Spleen (tissue), 11 donors: ENCODE data around the gene SETX. TPM values are rescaled to one million over a fixed set of nuclear protein-coding genes. Genes with fewer than 3 reads are reported as not detected.

Experiments
- DNase-seq: peaks from one replicate; pipeline ENCODE4 v3.0.0-alpha.2; 2020
- H3K27ac ChIP-seq, 8 donors: fragments of 200-600 bp; sonication (generic) in 7 of 8; 1 replicate in 4 of 8; 2 replicates in 4 of 8; pipeline versions ENCODE4 v1.5.0 to v1.8.0; 2016 to 2021; ENCODE audit warnings: inconsistent platforms in 4 of 8, mild to moderate bottlenecking in 4 of 8, moderate library complexity in 1 of 8
- H3K27me3 ChIP-seq, 7 donors: fragments of 200-600 bp; sonication (generic) in 6 of 7; replicated peaks in 1 of 7; 1 replicate in 4 of 7; 2 replicates in 3 of 7; pipeline versions ENCODE4 v1.5.0 to v1.8.0; 2016 to 2021; ENCODE audit warnings: inconsistent platforms in 3 of 7, mild to moderate bottlenecking in 1 of 7
- H3K36me3 ChIP-seq, 6 donors: fragments of 200-600 bp; sonication (generic) in 5 of 6; 1 replicate in 4 of 6; 2 replicates in 2 of 6; pipeline versions ENCODE4 v1.5.0 to v1.8.0; 2016 to 2021; ENCODE audit warnings: inconsistent platforms in 2 of 6
- H3K4me1 ChIP-seq, 6 donors: fragments of 200-600 bp; sonication (generic) in 5 of 6; 1 replicate in 3 of 6; 2 replicates in 3 of 6; pipeline versions ENCODE4 v1.5.0 to v1.8.0; 2016 to 2021; ENCODE audit warnings: inconsistent platforms in 3 of 6
- H3K4me3 ChIP-seq, 8 donors: fragments of 200-600 bp; sonication (generic) in 7 of 8; 1 replicate in 4 of 8; 2 replicates in 4 of 8; pipeline versions ENCODE4 v1.5.0 to v1.8.0; 2016 to 2021; ENCODE audit warnings: inconsistent platforms in 4 of 8, mild to moderate bottlenecking in 4 of 8, moderate library complexity in 2 of 8
- H3K9me3 ChIP-seq, 8 donors: fragments of 200-600 bp; sonication (generic) in 7 of 8; 1 replicate in 4 of 8; 2 replicates in 4 of 8; pipeline versions ENCODE4 v1.5.0 to v1.8.0; 2016 to 2021; ENCODE audit warnings: inconsistent platforms in 4 of 8
- POLR2A ChIP-seq, 3 donors: fragments of 450-650 bp; IDR thresholded peaks; one replicate each; pipeline ENCODE4 v1.5.1; 2017; ENCODE audit warnings: antibody characterized with exemption in 3 of 3, mild to moderate bottlenecking in 1 of 3
- POLR2AphosphoS5 ChIP-seq, 3 donors: sonication (generic); formaldehyde crosslinking; IDR thresholded peaks; one replicate each; pipeline ENCODE4 v1.5.1; 2017; ENCODE audit warnings: antibody characterized with exemption in 3 of 3
- WGBS, 5 donors: extraction: QIAGEN DNeasy Blood & Tissue Kit in 3 of 5; methylation state at CpG; one replicate each; pipeline versions ENCODE4 v1.1.5 to v1.1.7; 2013 to 2018; 5-methylcytosine and 5-hydroxymethylcytosine counted together
- intact Hi-C: fragments of 100-400 bp; cut with DNase I; formaldehyde crosslinking; loops from one replicate; pipeline ENCODE4 v1.15.0; 2023; ENCODE audit warnings: low total_unique reads
- polyA plus RNA-seq, 3 donors: library from polyadenylated mRNA; stranded (reverse); fragments of 200-250 nt; gene quantifications; one replicate each; pipeline ENCODE4 v1.2.1, GENCODE V29; 2013
- total RNA-seq, 7 donors: library from RNA; depleted of rRNA in 3 of 7; stranded (reverse); fragments of >200 nt in 3 of 7; fragmentation: NEBNext Ultra II Directional in 4 of 7; extraction: Animal tissue kit (Norgen Biotek cat#: 25700) in 4 of 7; gene quantifications; one replicate each; pipeline versions ENCODE4 v1.1.0 to v1.2.1, GENCODE V29; 2016 to 2021
- TF ChIP-seq, protein P1 (sequence below), 11 experiments: fragments of 200-600 bp in 7 of 11; fragments of 450-650 bp in 4 of 11; sonication (generic) in 4 of 11; IDR thresholded peaks in 8 of 11; conservative IDR thresholded peaks in 3 of 11; 1 replicate in 7 of 11; 2 replicates in 4 of 11; pipeline versions ENCODE4 v1.4.0 to v1.8.0; 2016 to 2021; ENCODE audit warnings: antibody characterized with exemption in 11 of 11, inconsistent platforms in 4 of 11, mild to moderate bottlenecking in 1 of 11
- donor health status: healthy with polysubstance abuse.
- donor health status: DM: no; HTN: no; CAD: no; lungs with moderate emphysema.
- donor health status: DM: no; HTN: no; CAD: no.
- donor health status: Bipolar disorder and iron deficiency.
- donor health status: healthy.
- donor health status: DM: no; HTN: no; CAD: no.
- donor health status: DM: yes; HTN: yes; CAD: no.

Gene SETX
- total and polyA plus RNA-seq, 10 donors: 27.0 to 154 (median 104) TPM

DNA sequence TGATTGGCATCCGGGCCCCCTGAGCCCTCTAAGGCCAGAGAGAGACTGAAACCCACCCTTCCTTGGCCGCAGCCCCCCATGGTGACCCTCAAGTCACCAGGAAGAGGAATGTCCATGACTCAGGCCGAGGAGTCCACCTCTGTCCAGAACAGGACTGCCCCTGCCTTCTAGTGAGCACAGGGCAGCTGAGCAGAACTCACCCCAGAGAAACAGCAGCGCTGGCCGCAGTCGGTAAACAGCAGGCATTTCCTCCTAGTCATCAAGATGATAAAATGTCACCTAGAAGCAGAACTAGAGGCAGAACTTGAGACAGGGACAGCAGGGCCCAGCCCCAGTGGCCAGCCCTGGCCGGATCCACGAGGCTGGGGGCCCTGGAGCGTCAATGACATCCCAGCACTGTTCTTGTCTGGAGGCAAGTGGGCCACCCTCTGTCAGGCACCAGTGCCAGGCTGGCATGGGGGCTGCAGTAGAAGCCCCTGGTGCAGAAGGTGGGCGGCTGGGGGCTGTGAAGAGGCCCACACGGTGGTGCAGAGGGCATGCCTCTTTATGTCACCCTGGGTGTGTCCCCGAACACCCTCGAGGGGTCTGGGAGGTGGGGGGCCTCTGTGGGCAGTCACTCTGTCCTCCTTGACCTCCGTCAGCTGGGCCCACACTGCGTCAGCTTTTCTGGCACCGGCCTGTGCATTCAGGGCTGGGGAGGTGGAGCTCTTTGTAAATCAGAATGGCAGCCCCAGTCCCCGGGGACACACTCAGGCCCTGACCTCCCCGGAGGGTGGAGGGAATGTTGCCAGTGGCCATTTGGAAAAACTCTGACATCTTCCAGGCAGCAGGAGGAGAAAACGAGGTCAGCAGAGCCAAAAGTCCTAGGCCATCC is 110.0 kb downstream of the SETX start:
- Histone ChIP-seq H3K27ac (peak overlapping the region in 4 of 8 donors; percentile 46 to 62 (median 54)), H3K36me3 (no peaks in the 10 kb centered on the region), H3K9me3 (no peaks in the 10 kb centered on the region), H3K27me3 (peaks cover 0 to 95% (median 16%) of the 10 kb centered on the region in 7 donors), H3K4me1 (peaks cover 4 to 53% (median 32%) of the 10 kb centered on the region in 6 donors), H3K4me3 (no peak overlapping the region)
- 57 to 65% (median 64%) methylated on average over 9 to 19 of the region's 19 CpGs for WGBS, 5 donors
- intact Hi-C loops: no loop called here
- DNase-seq: no peak
- TF ChIP-seq POLR2AphosphoS5 (IDR thresholded peaks at IDR 0.05) (peak in 2 of 3 donors; percentile 25 to 27), POLR2A (IDR thresholded peaks at IDR 0.05) (no peak)

DNA sequence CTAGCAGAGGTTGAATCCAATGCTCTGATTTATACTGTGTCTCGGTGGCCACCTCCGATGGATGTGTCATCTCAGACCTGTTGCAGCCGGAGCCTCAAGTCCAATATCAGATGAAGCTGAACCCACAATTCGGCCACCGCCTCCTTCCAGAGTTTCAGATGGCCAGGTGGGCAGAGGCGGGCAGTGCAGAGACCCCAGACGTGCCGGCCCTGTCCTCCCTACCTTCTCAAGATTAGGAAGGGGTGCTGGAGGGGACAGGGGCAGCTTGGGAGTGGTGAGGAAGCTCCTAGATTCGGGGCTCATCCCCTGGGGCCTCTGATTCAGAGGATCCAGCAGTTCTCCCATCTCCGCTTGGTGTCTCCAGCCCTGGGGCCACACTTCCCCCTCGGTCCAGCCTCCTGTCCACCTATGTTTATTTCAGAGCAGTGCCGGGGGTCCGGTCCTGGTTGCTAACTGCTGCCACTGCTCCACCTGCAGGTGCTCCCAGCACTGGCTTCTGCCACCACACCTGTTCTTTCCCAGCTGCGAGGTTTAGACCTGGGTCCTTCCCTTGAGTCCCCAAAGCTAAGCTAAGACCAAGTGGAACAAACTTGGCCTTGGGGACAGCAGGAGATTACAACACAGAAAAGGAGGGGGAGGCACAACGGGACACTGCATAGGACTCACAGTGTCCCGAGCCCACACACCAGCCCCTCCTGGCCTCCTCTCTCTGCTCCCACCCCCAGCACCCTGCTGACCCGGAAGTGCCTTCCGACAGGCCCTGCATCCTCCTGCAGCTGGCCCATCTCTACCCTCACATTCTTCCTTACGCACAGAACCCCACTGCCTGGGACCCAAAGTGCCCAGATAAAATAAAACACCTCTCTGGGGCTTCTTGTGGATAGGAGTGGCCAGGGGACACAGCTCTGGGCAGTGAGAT is 111.4 kb downstream of the SETX start:
- no peak for TF ChIP-seq POLR2AphosphoS5 (IDR thresholded peaks at IDR 0.05)
- TF ChIP-seq, protein P1, sequence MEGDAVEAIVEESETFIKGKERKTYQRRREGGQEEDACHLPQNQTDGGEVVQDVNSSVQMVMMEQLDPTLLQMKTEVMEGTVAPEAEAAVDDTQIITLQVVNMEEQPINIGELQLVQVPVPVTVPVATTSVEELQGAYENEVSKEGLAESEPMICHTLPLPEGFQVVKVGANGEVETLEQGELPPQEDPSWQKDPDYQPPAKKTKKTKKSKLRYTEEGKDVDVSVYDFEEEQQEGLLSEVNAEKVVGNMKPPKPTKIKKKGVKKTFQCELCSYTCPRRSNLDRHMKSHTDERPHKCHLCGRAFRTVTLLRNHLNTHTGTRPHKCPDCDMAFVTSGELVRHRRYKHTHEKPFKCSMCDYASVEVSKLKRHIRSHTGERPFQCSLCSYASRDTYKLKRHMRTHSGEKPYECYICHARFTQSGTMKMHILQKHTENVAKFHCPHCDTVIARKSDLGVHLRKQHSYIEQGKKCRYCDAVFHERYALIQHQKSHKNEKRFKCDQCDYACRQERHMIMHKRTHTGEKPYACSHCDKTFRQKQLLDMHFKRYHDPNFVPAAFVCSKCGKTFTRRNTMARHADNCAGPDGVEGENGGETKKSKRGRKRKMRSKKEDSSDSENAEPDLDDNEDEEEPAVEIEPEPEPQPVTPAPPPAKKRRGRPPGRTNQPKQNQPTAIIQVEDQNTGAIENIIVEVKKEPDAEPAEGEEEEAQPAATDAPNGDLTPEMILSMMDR (IDR thresholded peaks at IDR 0.05 in 8 of 11, conservative IDR thresholded peaks at IDR 0.05 in 3 of 11): no peak
- no peak for TF ChIP-seq POLR2A (IDR thresholded peaks at IDR 0.05)
- 82 to 86% (median 83%) methylated on average over 12 to 19 of the region's 19 CpGs for WGBS, 5 donors
- Histone ChIP-seq H3K36me3 (no peaks in the 10 kb centered on the region), H3K27ac (peak overlapping the region in 3 of 8 donors; percentile 38 to 86 (median 86)), H3K4me1 (peaks cover 4 to 67% (median 37%) of the 10 kb centered on the region in 6 donors), H3K4me3 (peak overlapping the region in 1 of 8 donors; percentile 80), H3K27me3 (peaks cover 0 to 89% (median 16%) of the 10 kb centered on the region in 7 donors), H3K9me3 (no peaks in the 10 kb centered on the region)
- intact Hi-C loops: no loop called here
- DNase-seq: no peak

DNA sequence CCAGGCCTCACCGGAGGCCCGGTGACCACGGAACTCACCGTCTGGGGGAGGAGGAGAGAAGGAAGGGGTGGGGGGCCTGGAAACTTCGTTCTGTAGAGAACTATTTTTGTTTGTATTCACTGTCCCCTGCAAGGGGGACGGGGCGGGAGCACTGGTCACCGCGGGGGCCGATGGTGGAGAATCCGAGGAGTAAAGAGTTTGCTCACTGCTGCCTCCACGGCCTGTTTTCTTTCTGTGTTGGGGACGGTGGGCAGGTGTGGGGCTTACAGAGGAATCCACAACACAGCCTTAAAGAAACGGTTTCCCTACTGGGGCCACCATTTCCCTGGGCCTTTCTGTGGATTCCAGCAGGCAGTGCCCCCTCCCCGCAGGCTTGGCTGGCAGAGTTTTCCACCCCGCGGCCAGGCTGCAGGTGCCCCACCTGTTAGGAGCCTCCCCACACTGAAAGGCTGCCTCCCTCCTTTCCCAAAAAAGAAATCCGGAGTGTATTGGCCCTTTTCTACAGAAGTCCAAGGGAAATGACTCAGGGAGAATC is 112.1 kb downstream of the SETX start:
- DNase-seq: no peak
- intact Hi-C loops: no loop called here
- no peaks in the 10 kb centered on the region for H3K36me3 ChIP-seq
- H3K27me3 ChIP-seq: peaks cover 0 to 87% (median 16%) of the 10 kb centered on the region in 7 donors
- TF ChIP-seq, protein P1 (IDR thresholded peaks at IDR 0.05 in 8 of 11, conservative IDR thresholded peaks at IDR 0.05 in 3 of 11): no peak
- TF ChIP-seq POLR2A (IDR thresholded peaks at IDR 0.05) (no peak), POLR2AphosphoS5 (IDR thresholded peaks at IDR 0.05) (no peak)
- peaks cover 4 to 71% (median 37%) of the 10 kb centered on the region in 6 donors for H3K4me1 ChIP-seq
- 6 to 11% (median 9%) methylated on average over 18 of the region's 18 CpGs for WGBS, 5 donors
- no peaks in the 10 kb centered on the region for H3K9me3 ChIP-seq
- H3K27ac ChIP-seq: peak overlapping the region; percentile 27 to 86 (median 74)
- H3K4me3 ChIP-seq: peak overlapping the region; percentile 58 to 80 (median 74)
